ENCODE data around the gene SLC10A3.

GRCh38 chrX:154534526-154535322 lies 44.3 kb upstream of the SLC10A3 start:
- TF ChIP-seq CTCF (IDR thresholded peaks at IDR 0.05) (peak; percentile 86), EZH2 (IDR thresholded peaks at IDR 0.05; ENCODE audit: borderline replicate concordance, insufficient read depth, low read depth, low read length, poor library complexity, severe bottlenecking) (no peak)

Measured in B cell (primary cell).